Neural cell (in vitro differentiated cells): ENCODE data around the gene WIPI1. TPM values are rescaled to one million over a fixed set of nuclear protein-coding genes. Genes with fewer than 3 reads are reported as not detected.

Experiments
- H2AFZ ChIP-seq: fragments of 200-600, 300-800 bp; sonication (generic), shearing (Covaris generic); 2 replicates; pipeline ENCODE4 v1.6.0; 2014; ENCODE audit warnings: low read depth, mild to moderate bottlenecking, antibody characterized with exemption, low read length, moderate library complexity
- H3F3A ChIP-seq: fragments of 200-600 bp; shearing (Covaris generic); 2 replicates; pipeline ENCODE4 v1.6.1; 2016; ENCODE audit warnings: mild to moderate bottlenecking, moderate library complexity, mixed read lengths, antibody characterized with exemption, low read length; ENCODE audit not compliant: insufficient read depth, poor library complexity, severe bottlenecking
- H3K27ac ChIP-seq: fragments of 200-600, 300-800 bp; sonication (generic), shearing (Covaris generic); 2 replicates; pipeline ENCODE4 v1.5.1; 2014; ENCODE audit warnings: mild to moderate bottlenecking, low read length, moderate library complexity
- H3K27me3 ChIP-seq: fragments of 300-800, 200-600 bp; sonication (generic), shearing (Covaris generic); 2 replicates; pipeline ENCODE4 v1.6.0; 2014; ENCODE audit warnings: mild to moderate bottlenecking, low read depth, low read length, moderate library complexity; ENCODE audit not compliant: insufficient read depth
- H3K36me3 ChIP-seq: fragments of 300-800, 200-600 bp; sonication (generic), shearing (Covaris generic); 2 replicates; pipeline ENCODE4 v1.5.1; 2014; ENCODE audit warnings: mild to moderate bottlenecking, antibody characterized with exemption, low read length, moderate library complexity; ENCODE audit not compliant: insufficient read depth
- H3K4me2 ChIP-seq: fragments of 300-800, 200-600 bp; sonication (generic), shearing (Covaris generic); 2 replicates; pipeline ENCODE4 v1.6.0; 2014; ENCODE audit warnings: mild to moderate bottlenecking, low read length
- H3K4me3 ChIP-seq: fragments of 300-800, 200-600 bp; sonication (generic), shearing (Covaris generic); 2 replicates; pipeline ENCODE4 v1.5.1; 2014; ENCODE audit warnings: mild to moderate bottlenecking, low read length, moderate library complexity
- H3K79me2 ChIP-seq: fragments of 200-600 bp; shearing (Covaris generic); replicated peaks from 2 replicates; pipeline ENCODE4 v1.6.0; 2014; ENCODE audit warnings: mild to moderate bottlenecking, low read length, moderate library complexity; ENCODE audit not compliant: insufficient read depth
- H3K9ac ChIP-seq: fragments of 300-800, 200-600 bp; sonication (generic), shearing (Covaris generic); 2 replicates; pipeline ENCODE4 v1.6.1; 2016; ENCODE audit warnings: mild to moderate bottlenecking, low read length, mixed read lengths
- H3K9me2 ChIP-seq: fragments of 200-600 bp; shearing (Covaris generic); 2 replicates; pipeline ENCODE4 v1.6.1; 2016; ENCODE audit warnings: mild to moderate bottlenecking, low read length, mixed read lengths; ENCODE audit not compliant: insufficient read depth
- H3K9me3 ChIP-seq: fragments of 200-600, 300-800 bp; sonication (generic), shearing (Covaris generic); 2 replicates; pipeline ENCODE4 v1.6.1; 2016; ENCODE audit warnings: mild to moderate bottlenecking, mixed run types, low read length, moderate library complexity, mixed read lengths
- H4K20me1 ChIP-seq: fragments of 200-600 bp; shearing (Covaris generic); 2 replicates; pipeline ENCODE4 v1.6.1; 2016; ENCODE audit warnings: mild to moderate bottlenecking, mixed run types; ENCODE audit not compliant: insufficient read depth
- EP300 ChIP-seq: fragments of 450-650 bp; conservative IDR thresholded peaks from 2 replicates; pipeline ENCODE4 v1.6.1; 2014; ENCODE audit warnings: antibody characterized with exemption, mild to moderate bottlenecking, moderate library complexity; ENCODE audit not compliant: poor library complexity, severe bottlenecking
- EZH2 ChIP-seq: fragments of 200-600, 300-800 bp; shearing (Covaris generic), sonication (generic); IDR thresholded peaks from 2 replicates; pipeline ENCODE4 v1.6.1; 2014; ENCODE audit warnings: antibody characterized with exemption, low read length, borderline replicate concordance, mild to moderate bottlenecking; ENCODE audit not compliant: insufficient read depth, poor library complexity, severe bottlenecking
- MXI1 ChIP-seq: fragments of 450-650 bp; conservative IDR thresholded peaks from 2 replicates; pipeline ENCODE4 v1.6.1; 2014; ENCODE audit warnings: antibody characterized with exemption, mild to moderate bottlenecking; ENCODE audit not compliant: poor library complexity, severe bottlenecking
- POLR2AphosphoS5 ChIP-seq: IDR thresholded peaks from 2 replicates; pipeline ENCODE4 v1.6.1; 2012
- RAD21 ChIP-seq: fragments of 450-650 bp; conservative IDR thresholded peaks from 2 replicates; pipeline ENCODE4 v1.6.1; 2014; ENCODE audit warnings: antibody characterized with exemption, mild to moderate bottlenecking, moderate library complexity
- SMC3 ChIP-seq: fragments of 450-650 bp; conservative IDR thresholded peaks from 2 replicates; pipeline ENCODE4 v1.6.1; 2014; ENCODE audit warnings: antibody characterized with exemption, mild to moderate bottlenecking, moderate library complexity; ENCODE audit not compliant: poor library complexity
- TAF1 ChIP-seq: IDR thresholded peaks from 2 replicates; pipeline ENCODE4 v1.6.1; 2012; ENCODE audit warnings: low read depth
- polyA plus RNA-seq: library from polyadenylated mRNA; depleted of rRNA; stranded (reverse); fragments of >200 nt; gene quantifications from 2 replicates; pipeline ENCODE4 v1.2.3, GENCODE V29; 2014
- TF ChIP-seq, protein P1 (sequence below): IDR thresholded peaks from 2 replicates; pipeline ENCODE4 v1.6.1; 2012; ENCODE audit warnings: borderline replicate concordance
- TF ChIP-seq, protein P2 (sequence below): fragments of 450-650 bp; IDR thresholded peaks from 2 replicates; pipeline ENCODE4 v1.5.1; 2014; ENCODE audit warnings: antibody characterized with exemption, mild to moderate bottlenecking, moderate library complexity; ENCODE audit not compliant: poor library complexity, severe bottlenecking

WIPI1 gene
- polyA plus RNA-seq, 1 donor from 2014 or later, result 17.8 TPM

DNA sequence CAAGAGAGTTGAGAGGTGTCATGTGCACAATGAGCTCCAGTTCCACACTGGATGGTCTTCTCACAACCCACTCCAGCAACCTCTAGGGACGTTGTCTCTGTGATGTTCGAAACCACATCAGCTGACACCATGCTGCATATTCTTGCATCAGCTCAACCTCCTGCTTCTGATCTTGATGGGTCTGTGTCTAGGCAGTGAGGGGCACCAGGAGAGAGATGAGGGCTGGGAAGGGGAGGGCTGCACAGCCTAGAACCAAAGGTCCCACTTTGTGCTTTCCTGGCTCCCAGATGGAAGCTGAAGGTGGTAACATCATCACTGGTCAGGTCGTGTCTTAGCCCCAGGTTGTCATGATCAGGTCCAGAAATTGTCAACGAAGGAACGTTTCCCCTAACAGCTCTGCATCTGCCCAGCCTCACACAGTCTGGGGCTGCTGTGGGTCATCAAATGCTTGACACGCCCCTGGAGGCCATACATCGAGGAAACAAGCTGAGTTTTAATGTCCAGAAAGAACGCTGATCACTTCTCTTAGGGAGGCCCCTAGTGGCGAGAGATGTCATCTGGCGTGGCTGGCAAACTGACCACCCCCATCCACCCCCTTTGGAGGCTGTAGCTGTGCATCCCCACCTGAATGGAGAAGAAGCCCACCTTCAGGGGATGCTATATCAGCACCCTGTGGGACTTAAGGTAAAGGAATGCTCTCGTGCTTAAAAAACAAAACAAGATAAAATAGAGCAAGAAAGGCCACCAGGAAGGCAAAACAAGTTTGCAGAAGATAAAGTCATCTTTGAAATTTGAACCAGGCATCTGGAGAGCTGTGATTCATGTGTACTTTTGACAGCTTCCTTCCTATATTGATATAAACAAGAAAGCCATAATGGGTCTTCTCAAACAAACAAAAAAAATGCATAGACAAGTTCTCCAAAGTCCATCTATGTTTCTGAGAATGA, 58.3 kb downstream of the WIPI1 start:
- H3F3A ChIP-seq, result no peaks in the 10 kb centered on the region
- no peak overlapping the region for H3K9ac ChIP-seq
- no peaks in the 10 kb centered on the region for H3K36me3 ChIP-seq
- no peaks in the 10 kb centered on the region for H3K9me3 ChIP-seq
- no peak overlapping the region for H3K4me2 ChIP-seq
- H3K27me3 ChIP-seq, result no peaks in the 10 kb centered on the region
- no peaks in the 10 kb centered on the region for H3K79me2 ChIP-seq
- H3K9me2 ChIP-seq, result no peaks in the 10 kb centered on the region
- H2AFZ ChIP-seq, result no peak overlapping the region
- no peak overlapping the region for H3K4me3 ChIP-seq
- TF ChIP-seq POLR2AphosphoS5 (no peak), TAF1 (no peak), SMC3 (no peak), EZH2 (no peak), RAD21 (no peak), EP300 (no peak)
- TF ChIP-seq, protein P1, sequence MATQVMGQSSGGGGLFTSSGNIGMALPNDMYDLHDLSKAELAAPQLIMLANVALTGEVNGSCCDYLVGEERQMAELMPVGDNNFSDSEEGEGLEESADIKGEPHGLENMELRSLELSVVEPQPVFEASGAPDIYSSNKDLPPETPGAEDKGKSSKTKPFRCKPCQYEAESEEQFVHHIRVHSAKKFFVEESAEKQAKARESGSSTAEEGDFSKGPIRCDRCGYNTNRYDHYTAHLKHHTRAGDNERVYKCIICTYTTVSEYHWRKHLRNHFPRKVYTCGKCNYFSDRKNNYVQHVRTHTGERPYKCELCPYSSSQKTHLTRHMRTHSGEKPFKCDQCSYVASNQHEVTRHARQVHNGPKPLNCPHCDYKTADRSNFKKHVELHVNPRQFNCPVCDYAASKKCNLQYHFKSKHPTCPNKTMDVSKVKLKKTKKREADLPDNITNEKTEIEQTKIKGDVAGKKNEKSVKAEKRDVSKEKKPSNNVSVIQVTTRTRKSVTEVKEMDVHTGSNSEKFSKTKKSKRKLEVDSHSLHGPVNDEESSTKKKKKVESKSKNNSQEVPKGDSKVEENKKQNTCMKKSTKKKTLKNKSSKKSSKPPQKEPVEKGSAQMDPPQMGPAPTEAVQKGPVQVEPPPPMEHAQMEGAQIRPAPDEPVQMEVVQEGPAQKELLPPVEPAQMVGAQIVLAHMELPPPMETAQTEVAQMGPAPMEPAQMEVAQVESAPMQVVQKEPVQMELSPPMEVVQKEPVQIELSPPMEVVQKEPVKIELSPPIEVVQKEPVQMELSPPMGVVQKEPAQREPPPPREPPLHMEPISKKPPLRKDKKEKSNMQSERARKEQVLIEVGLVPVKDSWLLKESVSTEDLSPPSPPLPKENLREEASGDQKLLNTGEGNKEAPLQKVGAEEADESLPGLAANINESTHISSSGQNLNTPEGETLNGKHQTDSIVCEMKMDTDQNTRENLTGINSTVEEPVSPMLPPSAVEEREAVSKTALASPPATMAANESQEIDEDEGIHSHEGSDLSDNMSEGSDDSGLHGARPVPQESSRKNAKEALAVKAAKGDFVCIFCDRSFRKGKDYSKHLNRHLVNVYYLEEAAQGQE, result no peak
- TF ChIP-seq, protein P2, sequence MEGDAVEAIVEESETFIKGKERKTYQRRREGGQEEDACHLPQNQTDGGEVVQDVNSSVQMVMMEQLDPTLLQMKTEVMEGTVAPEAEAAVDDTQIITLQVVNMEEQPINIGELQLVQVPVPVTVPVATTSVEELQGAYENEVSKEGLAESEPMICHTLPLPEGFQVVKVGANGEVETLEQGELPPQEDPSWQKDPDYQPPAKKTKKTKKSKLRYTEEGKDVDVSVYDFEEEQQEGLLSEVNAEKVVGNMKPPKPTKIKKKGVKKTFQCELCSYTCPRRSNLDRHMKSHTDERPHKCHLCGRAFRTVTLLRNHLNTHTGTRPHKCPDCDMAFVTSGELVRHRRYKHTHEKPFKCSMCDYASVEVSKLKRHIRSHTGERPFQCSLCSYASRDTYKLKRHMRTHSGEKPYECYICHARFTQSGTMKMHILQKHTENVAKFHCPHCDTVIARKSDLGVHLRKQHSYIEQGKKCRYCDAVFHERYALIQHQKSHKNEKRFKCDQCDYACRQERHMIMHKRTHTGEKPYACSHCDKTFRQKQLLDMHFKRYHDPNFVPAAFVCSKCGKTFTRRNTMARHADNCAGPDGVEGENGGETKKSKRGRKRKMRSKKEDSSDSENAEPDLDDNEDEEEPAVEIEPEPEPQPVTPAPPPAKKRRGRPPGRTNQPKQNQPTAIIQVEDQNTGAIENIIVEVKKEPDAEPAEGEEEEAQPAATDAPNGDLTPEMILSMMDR, result no peak
- H3K27ac ChIP-seq, result no peak overlapping the region
- H4K20me1 ChIP-seq, result no peaks in the 10 kb centered on the region

DNA sequence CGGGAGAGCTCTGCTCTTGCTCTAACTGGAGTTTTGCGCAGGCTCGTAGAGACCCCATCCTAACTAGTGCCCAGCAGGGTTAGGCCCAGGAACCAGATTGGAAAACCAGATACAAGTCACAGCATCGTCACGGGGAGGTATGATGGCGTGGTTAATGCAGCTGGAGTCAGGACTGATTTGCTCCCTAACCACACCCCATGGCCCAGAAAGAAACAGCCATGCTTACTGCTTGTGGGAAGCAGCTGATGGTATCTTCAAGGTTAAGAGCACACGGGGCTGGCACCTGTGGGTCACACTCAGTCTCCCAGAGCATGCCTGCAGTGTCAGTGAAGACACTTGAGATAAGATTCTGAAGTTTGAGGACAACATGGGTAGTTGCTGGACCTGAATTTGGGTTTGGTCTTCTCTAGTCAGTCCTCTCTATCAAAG, 60.2 kb downstream of the WIPI1 start:
- no peaks in the 10 kb centered on the region for H3K36me3 ChIP-seq

More for the DNA sequence above, 60.2 kb downstream of the WIPI1 start:
- H2AFZ ChIP-seq, result no peak overlapping the region
- no peak overlapping the region for H3K4me2 ChIP-seq
- H3K9me3 ChIP-seq, result no peaks in the 10 kb centered on the region
- H3K9ac ChIP-seq, result no peak overlapping the region
- H3K27ac ChIP-seq, result no peak overlapping the region
- no peak overlapping the region for H3K4me3 ChIP-seq
- H3K79me2 ChIP-seq, result no peaks in the 10 kb centered on the region
- no peaks in the 10 kb centered on the region for H3F3A ChIP-seq
- H4K20me1 ChIP-seq, result no peaks in the 10 kb centered on the region
- H3K9me2 ChIP-seq, result no peaks in the 10 kb centered on the region
- TF ChIP-seq EP300 (no peak), MXI1 (no peak), TAF1 (no peak), SMC3 (no peak), POLR2AphosphoS5 (no peak), RAD21 (no peak), EZH2 (no peak)
- TF ChIP-seq, protein P1, result no peak
- TF ChIP-seq, protein P2, result no peak
- H3K27me3 ChIP-seq, result no peaks in the 10 kb centered on the region
